Stimulated activated CD8-positive, alpha-beta memory T cell treated with anti-CD3 and anti-CD28 coated beads, Interleukin-7, amount 100 ng/mL, for 4 hours (primary cell): Measurements from ENCODE around the gene MAGI1.
"Not testable (repeated sequence)": the region's sequence is repeated elsewhere in the genome, so short reads cannot be mapped to it uniquely, and the experiment has no call there.

Source experiments
- DNase-seq, 2 donors: peaks; one replicate each; pipeline ENCODE4 v3.0.0-alpha.2; 2020; ENCODE audit warnings: low read depth in 2 of 2

The MAGI1 gene

GRCh38 chr3:65905771-65906170 lies 132.9 kb downstream of the MAGI1 start:
- DNase-seq: no peak

GRCh38 chr3:65904016-65904415 lies 134.7 kb downstream of the MAGI1 start:
- DNase-seq: no peak

GRCh38 chr3:65902304-65902793 lies 136.4 kb downstream of the MAGI1 start:
- no peak for DNase-seq

GRCh38 chr3:65901226-65901625 lies 137.5 kb downstream of the MAGI1 start:
- DNase-seq: no peak

GRCh38 chr3:65899226-65899625 lies 139.5 kb downstream of the MAGI1 start:
- no peak for DNase-seq

GRCh38 chr3:65897766-65898165 lies 141.0 kb downstream of the MAGI1 start:
- no peak for DNase-seq

GRCh38 chr3:65896321-65896720 lies 142.4 kb downstream of the MAGI1 start:
- no peak for DNase-seq

GRCh38 chr3:65894679-65895453 lies 143.9 kb downstream of the MAGI1 start:
- DNase-seq: no peak

GRCh38 chr3:65894126-65894525 lies 144.6 kb downstream of the MAGI1 start:
- DNase-seq: no peak

GRCh38 chr3:65893631-65894030 lies 145.1 kb downstream of the MAGI1 start:
- DNase-seq: no peak

GRCh38 chr3:65891477-65891876 lies 147.2 kb downstream of the MAGI1 start:
- not testable (repeated sequence) for DNase-seq

GRCh38 chr3:65890328-65890727 lies 148.4 kb downstream of the MAGI1 start:
- no peak for DNase-seq

GRCh38 chr3:65889707-65890099 lies 149.0 kb downstream of the MAGI1 start:
- no peak for DNase-seq

GRCh38 chr3:65888980-65889706 lies 149.6 kb downstream of the MAGI1 start:
- no peak for DNase-seq

- no peak for DNase-seq
Observed at GRCh38 chr3:65888196-65888595, 150.5 kb downstream of the MAGI1 start.

GRCh38 chr3:65886391-65886790 lies 152.3 kb downstream of the MAGI1 start:
- DNase-seq: no peak

- no peak for DNase-seq
Observed at GRCh38 chr3:65884071-65884470, 154.6 kb downstream of the MAGI1 start.

GRCh38 chr3:65883613-65884012 lies 155.1 kb downstream of the MAGI1 start:
- DNase-seq: no peak

GRCh38 chr3:65880350-65880749 lies 158.4 kb downstream of the MAGI1 start:
- DNase-seq: no peak

- no peak for DNase-seq
Observed at GRCh38 chr3:65879372-65879771, 159.3 kb downstream of the MAGI1 start.

- no peak for DNase-seq
Observed at GRCh38 chr3:65878831-65879230, 159.9 kb downstream of the MAGI1 start.

GRCh38 chr3:65877160-65877559 lies 161.6 kb downstream of the MAGI1 start:
- DNase-seq: no peak

- no peak for DNase-seq
Observed at GRCh38 chr3:65876028-65876420, 162.7 kb downstream of the MAGI1 start.
